Spleen (tissue), 7 donors: ENCODE measurements around the gene TFAP2C.

ENCODE experiments used
- CTCF ChIP-seq, 11 experiments: fragments of 200-600 bp in 7 of 11; fragments of 450-650 bp in 4 of 11; sonication (generic) in 4 of 11; IDR thresholded peaks in 8 of 11; conservative IDR thresholded peaks in 3 of 11; 1 replicate in 7 of 11; 2 replicates in 4 of 11; pipeline versions ENCODE4 v1.4.0 to v1.8.0; 2016 to 2021; ENCODE audit warnings: antibody characterized with exemption in 11 of 11, inconsistent platforms in 4 of 11, mild to moderate bottlenecking in 1 of 11
- POLR2A ChIP-seq, 3 donors: fragments of 450-650 bp; IDR thresholded peaks; one replicate each; pipeline ENCODE4 v1.5.1; 2017; ENCODE audit warnings: antibody characterized with exemption in 3 of 3, mild to moderate bottlenecking in 1 of 3
- POLR2AphosphoS5 ChIP-seq, 3 donors: sonication (generic); formaldehyde crosslinking; IDR thresholded peaks; one replicate each; pipeline ENCODE4 v1.5.1; 2017; ENCODE audit warnings: antibody characterized with exemption in 3 of 3
- donor health status: DM: no; HTN: no; CAD: no; lungs with moderate emphysema.
- donor health status: DM: no; HTN: no; CAD: no.
- donor health status: DM: no; HTN: no; CAD: no.

- TF ChIP-seq CTCF (IDR thresholded peaks at IDR 0.05 in 8 of 11, conservative IDR thresholded peaks at IDR 0.05 in 3 of 11) (no peak), POLR2A (IDR thresholded peaks at IDR 0.05) (no peak), POLR2AphosphoS5 (IDR thresholded peaks at IDR 0.05) (no peak)
Observed at GRCh38 chr20:56607061-56607704, 21.9 kb upstream of the TFAP2C start.
